Measurements from ENCODE around the gene SLC25A3.
"Not testable (repeated sequence)": the region's sequence is repeated elsewhere in the genome, so short reads cannot be mapped to it uniquely, and the experiment has no call there.

Gene SLC25A3

DNA sequence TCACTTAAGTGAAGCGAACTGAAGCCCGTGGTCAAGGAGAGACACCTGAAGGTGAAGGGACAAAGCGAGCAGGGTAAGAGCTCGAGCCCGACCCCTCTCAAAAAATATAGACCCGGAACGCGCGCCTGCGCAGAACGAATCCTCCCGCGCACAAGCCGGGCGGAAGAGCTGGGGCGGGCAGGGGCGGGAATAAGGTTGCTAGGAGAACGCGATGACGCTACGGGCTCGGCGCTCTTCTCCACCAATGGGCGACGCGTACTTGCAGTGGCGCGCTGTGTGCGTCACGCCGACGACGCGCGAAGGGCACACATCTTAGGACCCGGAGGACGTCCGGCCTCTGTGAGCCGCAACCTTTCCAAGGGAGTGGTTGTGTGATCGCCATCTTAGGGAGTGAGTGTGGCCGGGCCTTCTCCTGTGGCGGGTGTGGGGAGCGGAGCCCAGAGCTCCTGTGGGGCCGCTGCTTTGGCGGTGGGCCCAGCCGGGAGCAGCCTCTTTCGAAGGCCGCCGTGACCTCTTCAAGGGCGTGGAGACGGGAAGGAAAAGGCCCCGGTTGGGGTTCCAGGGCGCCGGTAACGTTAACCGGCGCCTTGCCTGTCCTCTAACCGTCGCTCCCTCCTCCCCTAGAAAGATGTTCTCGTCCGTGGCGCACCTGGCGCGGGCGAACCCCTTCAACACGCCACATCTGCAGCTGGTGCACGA, at the start of gene SLC25A3:
Gene SLC25A3, plus strand, starts transcription at position 336 of the 699 bp plus-strand sequence. Its CDS starts 293 bp downstream, at position 629.
- peak; percentile 94 to 95 for DNase-seq

DNA sequence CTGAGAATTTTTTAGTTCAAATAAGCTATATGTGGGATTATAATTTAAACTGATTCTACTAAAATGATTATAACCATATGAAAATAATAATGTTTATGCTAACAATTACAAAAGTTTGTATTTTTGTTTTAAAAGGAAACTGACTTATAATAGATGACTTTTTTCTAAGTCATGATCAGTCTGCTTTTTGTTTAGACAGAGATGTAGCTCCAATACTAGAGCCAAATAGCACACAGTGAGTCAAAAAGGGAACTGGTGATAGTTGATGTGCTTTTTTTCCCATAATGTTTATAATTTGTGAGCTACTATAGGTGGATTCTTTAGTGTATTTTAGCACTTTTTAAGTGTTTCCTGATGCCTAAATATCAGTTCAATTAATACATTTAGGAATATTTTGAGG, 49.8 kb upstream of the SLC25A3 start:
- no peak for DNase-seq

DNA sequence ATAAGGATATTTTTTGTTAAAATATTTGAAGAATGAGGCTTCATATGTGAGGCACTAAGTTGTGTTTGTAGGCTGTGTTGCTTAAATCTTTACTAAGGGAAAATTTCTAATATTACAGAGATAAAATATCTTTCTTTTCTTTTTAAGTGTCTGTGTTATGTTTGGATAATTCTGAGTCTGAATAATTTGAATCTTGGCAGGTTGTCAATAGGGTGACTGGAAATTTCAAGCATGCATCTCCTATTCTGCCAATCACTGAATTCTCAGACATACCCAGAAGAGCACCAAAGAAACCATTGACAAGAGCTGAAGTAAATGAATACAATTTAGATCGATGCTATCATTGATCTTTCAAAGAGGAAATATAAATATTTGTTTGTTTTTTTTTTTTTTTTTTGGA, 48.7 kb upstream of the SLC25A3 start:
- DNase-seq = no peak

DNA sequence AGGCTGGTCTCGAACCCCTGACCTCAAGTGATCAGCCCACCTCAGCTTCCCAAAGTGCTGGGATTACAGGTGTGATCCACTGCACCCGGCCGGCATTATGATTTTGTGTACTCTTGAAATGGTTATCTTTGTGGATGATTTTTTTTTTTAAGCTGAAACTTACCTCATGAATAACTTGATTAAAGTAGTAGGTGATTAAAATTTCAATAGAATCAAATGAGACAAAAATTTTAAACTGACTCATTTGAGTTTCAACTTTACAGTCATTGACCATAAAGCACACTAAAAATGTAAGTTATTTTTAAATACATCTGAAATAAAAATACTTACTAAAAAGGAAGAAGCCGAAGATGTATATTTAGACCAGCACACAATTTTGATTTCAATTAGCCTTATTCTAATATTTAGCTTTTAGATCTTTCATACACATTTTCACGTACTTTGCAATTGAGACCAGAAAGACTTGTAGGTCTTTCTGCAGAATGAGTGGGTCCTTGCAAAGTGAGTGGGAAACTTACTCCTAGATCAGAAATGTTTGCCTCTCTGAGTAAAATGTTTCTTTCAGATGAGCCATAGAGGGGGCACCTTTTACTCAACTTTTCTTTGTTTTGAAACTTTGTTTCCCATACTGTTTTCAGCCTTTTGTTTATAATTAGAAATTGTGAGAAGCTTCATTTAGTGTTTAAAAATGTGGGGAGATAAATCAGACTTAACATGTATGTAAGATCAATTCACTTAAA, 43.9 kb upstream of the SLC25A3 start:
- DNase-seq = no peak

DNA sequence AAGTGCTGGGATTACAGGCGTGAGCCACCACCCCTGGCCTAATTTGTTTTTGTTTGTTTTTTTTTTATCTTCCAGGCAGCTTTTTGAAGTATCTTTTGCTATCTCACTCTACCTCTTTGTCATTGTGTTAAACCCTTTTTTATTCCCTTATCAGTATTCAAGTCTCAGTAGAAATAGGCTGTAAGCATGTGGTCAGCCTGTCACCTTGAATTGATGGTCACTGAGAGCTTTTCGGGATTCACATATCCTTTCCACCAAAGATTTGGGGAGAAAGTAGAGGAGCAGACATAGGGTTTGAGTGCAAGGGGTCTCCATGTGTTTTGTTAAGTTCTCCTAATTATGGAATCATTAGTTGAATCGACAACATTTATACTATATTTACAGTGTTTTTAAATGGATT, 41.7 kb upstream of the SLC25A3 start:
- no peak for DNase-seq

DNA sequence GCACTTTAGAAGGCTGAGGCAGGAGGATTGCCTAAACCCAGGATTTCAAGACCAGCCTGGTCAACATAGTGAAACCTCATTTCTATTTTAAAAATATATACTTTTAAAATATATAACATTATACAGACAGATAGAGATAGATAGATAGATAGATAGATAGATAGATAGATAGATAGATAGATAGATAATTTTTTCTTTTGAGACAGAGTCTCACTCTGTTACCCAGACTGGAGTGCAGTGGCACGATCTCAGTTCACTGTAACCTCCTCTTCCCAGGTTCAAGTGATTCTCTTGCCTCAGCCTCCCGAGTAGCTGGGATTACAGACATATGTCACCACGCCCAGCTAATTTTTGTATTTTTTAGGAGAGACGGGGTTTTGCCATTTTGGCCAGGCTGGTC, 35.4 kb upstream of the SLC25A3 start:
- not testable (repeated sequence) for DNase-seq

DNA sequence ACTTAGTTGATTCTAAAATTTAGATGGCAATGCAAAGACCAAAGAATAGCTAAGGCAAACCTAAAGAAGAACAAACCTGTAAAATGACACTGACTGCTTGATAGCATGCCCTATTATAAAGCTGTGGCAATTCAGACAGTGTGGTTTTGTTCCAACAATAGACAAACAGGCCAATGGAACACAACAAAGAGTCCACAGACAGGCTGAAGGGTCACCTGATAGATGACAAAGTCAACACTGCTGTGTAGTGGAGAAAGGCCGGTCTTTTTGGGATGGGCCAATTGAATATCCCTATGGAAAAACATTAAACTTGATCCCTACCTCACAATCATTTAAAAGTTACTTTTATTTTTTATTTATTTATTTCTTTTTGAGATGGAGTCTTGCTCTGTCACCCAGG, 33.8 kb upstream of the SLC25A3 start:
- no peak for DNase-seq

DNA sequence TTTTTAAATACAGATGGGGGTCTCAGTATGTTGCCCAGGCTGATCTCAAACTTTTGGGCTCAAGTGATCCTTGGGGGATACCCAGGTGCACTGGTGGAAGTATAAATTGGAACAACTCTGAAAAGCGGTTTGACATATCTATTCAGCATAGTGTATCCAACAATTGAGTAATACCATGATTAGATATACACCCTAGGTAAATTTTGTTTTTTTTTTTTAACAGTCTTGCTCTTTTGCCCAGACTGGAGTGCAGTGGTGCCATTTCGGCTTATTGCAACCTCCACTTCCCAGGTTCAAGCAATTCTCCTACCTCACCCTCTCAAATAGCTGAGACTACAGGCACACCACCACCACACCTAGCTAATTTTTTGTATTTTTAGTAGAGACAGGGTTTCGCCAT, 31.6 kb upstream of the SLC25A3 start:
- DNase-seq = no peak

DNA sequence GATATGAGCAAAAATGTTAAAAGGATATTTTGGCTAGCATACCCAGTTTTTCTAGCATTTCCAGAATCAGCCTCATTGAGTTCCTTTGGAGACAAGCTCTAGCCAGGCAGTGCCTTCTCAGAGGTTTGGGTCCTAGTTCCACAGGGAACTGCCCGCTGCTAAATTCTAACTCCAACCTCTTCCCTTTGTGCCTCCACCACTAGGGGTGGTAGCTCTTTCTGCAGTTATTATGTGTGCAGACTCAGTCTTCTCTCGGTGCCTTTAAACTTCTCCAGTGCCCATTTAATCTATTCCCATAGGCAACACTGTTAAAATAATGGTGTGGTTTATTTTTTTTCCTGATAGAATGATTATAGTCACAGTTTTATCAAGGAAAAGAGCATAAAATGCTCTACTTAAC, 21.5 kb upstream of the SLC25A3 start:
- no peak for DNase-seq

DNA sequence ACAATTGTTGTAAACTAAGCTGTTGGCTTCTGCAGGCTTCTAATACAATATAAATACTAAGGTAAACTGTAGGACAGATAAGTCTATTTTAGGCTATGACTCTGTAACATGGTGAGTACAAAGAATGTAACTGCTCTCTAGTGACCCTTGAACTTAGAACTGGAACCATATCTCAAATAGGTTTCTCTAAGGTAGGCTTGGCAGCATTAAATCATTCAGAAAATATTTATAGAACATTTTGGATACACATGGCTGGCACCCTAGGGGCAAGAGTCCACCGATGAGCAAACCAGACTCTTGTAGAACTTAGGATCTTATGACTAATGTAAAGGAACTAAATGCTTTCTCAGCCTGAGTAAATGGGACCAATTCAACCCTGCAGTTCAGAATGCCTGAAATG, 19.4 kb upstream of the SLC25A3 start:
- no peak for DNase-seq

DNA sequence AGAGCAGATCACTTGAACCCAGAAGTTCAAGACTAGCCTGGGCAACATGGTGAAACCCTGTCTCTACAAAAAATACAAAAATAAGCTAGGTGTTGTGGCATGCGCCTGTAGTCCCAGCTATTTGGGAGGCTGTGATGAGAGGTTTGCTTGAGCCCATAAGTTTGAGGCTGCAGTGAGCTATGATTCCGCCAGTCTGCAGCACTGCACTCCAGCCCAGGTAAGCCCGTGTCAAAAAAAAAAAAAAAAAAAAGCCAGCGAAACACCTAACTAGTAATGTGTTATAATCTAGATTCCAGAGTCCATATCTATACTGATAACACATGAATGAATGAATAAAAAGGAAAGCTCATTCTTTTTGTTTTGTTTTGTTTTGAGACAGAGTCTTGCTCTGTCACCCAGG, 18.5 kb upstream of the SLC25A3 start:
- DNase-seq = no peak

DNA sequence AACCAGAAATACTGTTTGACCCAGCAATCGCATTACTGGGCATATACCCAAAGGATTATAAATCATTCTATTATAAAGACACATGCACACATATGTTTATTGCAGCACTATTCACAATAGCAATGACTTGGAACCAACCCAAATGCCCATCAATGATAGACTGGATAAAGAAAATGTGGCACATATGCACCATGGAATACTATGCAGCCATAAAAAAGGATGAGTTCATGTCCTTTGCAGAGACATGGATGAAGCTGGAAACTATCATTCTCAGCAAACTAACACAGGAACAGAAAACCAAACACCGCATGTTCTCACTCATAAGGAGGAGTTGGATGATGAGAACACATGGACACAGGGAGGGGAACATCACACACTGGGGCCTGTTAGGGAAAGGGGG, 16.7 kb upstream of the SLC25A3 start:
- not testable (repeated sequence) for DNase-seq

DNA sequence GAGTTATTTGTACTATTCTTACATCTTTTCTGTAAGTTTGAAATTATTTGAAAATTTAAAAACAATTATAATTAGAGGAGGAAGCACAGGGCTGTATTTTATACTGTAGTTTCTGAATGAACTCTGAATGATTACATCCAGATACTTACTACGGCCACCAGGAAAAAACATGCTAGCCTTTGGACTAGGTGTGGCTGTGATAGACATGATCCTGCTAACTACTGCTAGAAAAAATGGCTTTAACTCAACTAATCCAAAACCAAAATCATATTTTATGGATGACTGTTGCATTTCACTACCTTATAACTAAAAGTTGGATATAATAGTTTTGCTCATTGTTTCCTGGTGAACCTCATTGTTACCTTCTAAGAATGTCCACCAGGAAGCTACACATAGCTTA, 15.1 kb upstream of the SLC25A3 start:
- no peak for DNase-seq

DNA sequence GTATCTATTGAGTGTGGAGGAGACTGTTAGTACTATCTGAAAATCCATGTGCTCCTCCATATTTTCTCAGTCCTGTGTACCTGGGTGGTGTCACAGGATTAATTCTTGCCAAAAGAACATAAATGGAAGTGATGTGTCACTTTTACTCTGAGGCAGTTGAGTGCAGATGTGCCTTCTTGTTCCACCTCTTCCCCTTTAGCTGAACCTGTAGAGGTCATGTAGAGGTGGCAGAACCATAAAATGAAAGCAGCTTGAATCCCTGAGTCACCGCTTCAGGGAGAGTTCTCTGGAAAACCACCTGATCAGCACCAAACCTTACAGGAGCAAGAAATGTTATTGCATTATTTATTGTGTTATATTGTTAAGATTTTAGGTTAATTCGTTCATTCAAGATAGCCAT, 14.7 kb upstream of the SLC25A3 start:
- DNase-seq = no peak

DNA sequence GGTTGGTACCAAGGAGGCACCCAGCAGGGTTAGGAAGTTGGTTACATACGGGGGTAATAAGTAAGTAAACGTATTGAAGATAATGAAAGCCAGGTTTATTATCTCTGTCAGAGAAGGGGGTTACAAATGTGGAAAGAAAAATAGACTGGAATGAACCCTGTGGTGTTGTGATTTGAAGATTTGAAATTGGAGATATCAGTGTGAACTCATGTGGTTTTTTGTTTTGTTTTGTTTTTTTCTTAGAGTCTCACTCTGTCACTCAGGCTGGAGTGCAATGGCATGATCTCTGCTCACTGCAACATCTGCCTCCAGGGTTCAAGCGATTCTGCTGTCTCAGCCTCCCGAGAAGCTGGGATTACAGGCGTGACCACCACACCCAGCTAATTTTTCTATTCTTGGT, 14.1 kb upstream of the SLC25A3 start:
- no peak for DNase-seq

DNA sequence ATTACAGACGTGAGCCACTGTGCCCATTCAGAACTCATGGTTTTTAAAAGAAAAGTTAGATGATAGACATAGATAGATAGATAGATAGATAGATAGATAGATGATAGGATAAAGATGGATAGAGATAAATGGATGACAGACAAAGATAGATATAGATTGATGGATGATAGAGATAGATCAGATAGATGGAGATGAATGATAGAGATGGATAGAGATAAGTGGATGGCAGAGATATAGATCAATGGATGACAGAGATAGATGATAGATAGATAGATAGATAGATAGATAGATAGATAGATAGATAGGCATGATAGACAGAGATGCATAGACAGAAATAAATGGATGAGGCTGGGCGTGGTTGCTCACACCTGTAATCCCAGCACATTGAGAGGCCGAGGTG, 13.7 kb upstream of the SLC25A3 start:
- no peak for DNase-seq

DNA sequence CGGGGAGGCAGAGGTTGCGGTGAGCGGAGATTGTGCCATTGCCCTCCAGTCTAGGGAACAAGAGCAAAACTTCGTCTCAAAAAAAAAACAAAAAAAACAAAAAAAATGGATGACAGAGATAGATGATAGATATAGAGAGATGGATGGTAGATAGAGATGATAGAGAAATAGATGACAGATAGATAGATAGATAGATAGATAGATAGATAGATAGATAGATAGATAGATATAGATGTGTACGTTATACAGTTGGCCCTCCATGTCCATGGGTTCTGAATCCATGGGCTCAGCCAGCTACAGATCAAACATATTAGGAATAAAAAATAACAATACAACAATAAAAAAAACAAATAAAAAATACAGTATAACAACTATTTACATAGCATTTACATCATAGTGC, 12.8 kb upstream of the SLC25A3 start:
- DNase-seq = no peak

DNA sequence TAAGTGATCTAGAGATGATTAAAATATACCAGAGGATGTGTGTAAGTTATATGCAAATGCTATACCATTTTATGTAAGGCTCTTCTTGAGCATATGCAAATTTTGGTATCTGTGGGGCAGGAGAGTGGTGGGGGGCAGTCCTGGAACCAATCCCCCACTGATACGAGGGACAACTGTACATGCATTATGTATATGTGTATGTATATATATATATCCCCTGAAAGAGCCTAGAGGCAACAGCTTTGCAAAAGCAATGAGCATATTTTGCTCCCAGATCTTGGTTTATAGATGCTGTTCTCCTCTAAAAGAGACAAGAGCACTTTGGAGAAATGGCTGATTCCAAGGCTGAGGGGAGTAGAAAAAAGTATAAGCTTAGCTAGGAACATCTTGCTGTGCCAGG, 12.4 kb upstream of the SLC25A3 start:
- DNase-seq = no peak

DNA sequence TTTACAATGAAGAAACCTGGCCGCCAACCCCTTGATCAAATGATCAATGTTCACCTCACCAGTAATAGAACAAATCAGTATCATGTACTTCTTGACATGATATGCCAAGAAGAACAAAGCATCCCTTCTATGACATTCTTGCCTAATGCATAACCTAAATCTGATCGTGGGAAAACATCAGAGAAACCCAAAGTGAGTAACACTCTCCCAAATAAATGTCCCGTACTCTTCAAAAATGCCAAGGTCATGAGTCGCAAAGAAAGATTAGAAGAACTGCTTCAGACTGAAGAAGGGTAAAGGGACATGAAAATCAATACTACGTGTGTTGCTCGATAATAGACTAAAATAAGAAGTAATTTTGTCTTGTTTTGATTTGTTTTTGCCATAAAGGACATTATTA, 11.4 kb upstream of the SLC25A3 start:
- DNase-seq = no peak

DNA sequence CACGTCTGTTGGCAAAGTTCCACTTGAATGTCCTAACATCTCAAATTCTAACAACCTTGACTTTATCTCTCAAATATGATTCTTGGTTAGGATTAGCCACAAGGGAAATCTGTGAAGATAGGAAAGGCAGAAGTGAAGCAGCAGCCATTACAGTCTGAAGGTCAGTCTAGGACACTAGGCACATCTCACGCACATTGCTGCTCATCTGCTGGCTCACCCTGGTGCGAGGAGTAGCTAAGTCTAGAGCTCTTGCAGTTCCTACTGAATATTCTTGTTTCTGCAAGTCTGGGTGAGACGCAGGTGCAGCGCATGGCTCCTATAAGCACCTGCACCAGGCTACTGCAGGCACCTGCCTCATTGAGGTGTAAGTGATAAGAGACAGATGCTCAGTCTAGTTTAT, 6.4 kb upstream of the SLC25A3 start:
- no peak for DNase-seq

DNA sequence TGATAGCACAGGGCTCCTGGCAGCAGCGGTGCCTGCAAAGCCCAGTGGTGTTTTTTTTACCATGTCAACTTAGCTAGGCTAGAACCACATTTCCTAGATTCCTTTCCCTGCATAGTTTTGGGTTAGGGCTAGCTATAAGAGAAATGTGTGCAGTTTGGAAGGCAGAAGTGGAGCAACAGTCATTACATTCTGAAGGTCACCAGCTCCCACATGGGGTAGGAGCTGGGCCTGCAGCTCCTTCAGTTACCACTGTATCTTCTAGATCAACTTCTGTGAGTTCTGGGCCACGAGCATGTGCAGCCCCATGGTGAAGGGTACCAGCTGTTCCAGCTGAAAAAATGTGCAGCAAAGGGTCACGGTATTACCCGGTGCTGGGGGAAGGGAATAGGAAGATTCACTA, 2.3 kb upstream of the SLC25A3 start:
- DNase-seq = no peak

DNA sequence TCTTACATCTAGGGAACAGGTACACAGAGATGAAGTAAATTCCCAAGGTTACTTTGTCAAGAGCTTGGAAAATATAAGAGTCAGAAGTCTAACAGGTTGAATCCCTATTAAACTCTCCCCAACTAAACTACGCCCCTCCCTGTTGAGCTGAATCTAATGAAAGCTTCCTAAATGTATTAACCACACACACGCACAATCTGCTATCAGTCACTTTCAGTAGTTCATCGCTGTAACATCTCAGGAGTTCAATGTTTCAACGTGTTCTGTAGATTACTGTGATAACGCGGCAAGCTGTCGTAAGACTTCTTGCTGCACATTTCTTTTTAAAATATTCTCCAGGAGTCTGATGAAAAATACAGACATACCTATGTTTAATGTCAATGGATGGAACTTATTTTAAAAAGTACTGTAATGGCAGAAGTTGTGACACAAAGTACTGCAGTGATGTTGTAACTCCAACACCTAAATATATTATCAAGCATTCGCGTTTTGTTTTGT, 612 bp upstream of the SLC25A3 start:
- DNase-seq = no peak

DNA sequence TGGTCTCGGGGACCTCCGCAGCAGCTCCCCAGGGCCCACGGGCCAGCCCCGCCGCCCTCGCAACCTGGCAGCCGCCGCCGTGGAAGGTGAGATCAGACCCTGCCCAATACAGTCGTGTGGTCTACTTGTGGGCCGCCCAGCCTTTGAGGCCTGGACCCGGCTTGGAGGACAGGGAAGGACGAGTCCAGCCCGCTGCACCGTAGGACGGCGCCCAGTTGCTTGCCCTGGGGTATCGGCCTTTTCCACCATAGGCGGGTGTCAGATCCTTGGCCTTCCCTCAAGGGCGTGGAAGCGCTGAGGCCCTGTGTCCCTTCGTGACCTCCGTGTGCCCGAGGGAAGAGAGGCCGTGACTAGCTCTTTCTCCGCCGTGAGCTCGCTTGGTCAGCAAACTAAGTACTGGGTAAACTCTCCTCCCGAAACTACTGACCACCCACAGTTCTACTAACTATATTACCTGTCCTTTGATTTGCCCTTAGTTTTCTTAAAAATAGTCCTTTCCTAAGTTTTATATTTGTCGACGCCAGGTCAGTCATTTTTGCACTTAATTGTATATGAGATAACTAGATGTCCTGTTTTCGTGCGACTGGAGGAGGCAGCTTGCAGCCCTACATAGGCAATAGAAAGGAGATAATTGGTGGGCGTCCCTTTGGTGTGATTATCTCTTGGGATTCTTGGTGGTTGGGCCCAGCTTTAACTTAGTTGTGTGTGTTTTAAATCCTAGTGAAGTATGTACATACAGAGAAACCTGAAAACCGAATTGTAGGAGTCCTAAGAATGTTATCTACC, 757 bp downstream of the SLC25A3 start:
- DNase-seq = no peak

Data from SHP77 (cell line).